ENCODE measurements around the gene ARHGDIA. TPM values are rescaled to one million over a fixed set of nuclear protein-coding genes. Genes with fewer than 3 reads are reported as not detected.
A peak's percentile ranks its signal among the peaks of the same experiment; 100 is the strongest.

Gene ARHGDIA
- total RNA-seq, 2 donors from 2014 or later, result 384 to 814 TPM

- no peaks in the 10 kb centered on the region for H3K27me3 Mint-ChIP-seq
- peak overlapping the region; percentile 67 for H3K4me3 Mint-ChIP-seq
- no peak for ATAC-seq (replicated peaks)
- H3K4me1 Mint-ChIP-seq, result no peaks in the 10 kb centered on the region
- no peaks in the 10 kb centered on the region for H3K9me3 Mint-ChIP-seq
- H3K36me3 Mint-ChIP-seq (ENCODE audit: low read depth), result peaks cover 33% of the 10 kb centered on the region
- no peak overlapping the region for H3K27ac Mint-ChIP-seq
Measured at GRCh38 chr17:81909966-81910839, 39.1 kb upstream of the ARHGDIA start.

GRCh38 chr17:81909231-81909630 is 38.1 kb upstream of the ARHGDIA start:
- no peak for ATAC-seq (replicated peaks)
- no peaks in the 10 kb centered on the region for H3K27me3 Mint-ChIP-seq
- peaks cover 25% of the 10 kb centered on the region for H3K36me3 Mint-ChIP-seq (ENCODE audit: low read depth)
- H3K9me3 Mint-ChIP-seq, result no peaks in the 10 kb centered on the region
- no peak overlapping the region for H3K27ac Mint-ChIP-seq
- H3K4me1 Mint-ChIP-seq, result no peaks in the 10 kb centered on the region
- peak overlapping the region; percentile 67 for H3K4me3 Mint-ChIP-seq

GRCh38 chr17:81908793-81909192 is 37.7 kb upstream of the ARHGDIA start:
- no peaks in the 10 kb centered on the region for H3K27me3 Mint-ChIP-seq
- H3K36me3 Mint-ChIP-seq (ENCODE audit: low read depth), result peaks cover 22% of the 10 kb centered on the region
- H3K9me3 Mint-ChIP-seq, result no peaks in the 10 kb centered on the region
- no peaks in the 10 kb centered on the region for H3K4me1 Mint-ChIP-seq
- H3K27ac Mint-ChIP-seq, result no peak overlapping the region
- H3K4me3 Mint-ChIP-seq, result no peak overlapping the region
- no peak for ATAC-seq (replicated peaks)

- no peaks in the 10 kb centered on the region for H3K4me1 Mint-ChIP-seq
- no peak for ATAC-seq (replicated peaks)
- no peak overlapping the region for H3K27ac Mint-ChIP-seq
- H3K9me3 Mint-ChIP-seq, result no peaks in the 10 kb centered on the region
- no peaks in the 10 kb centered on the region for H3K27me3 Mint-ChIP-seq
- H3K4me3 Mint-ChIP-seq, result no peak overlapping the region
- H3K36me3 Mint-ChIP-seq (ENCODE audit: low read depth), result peaks cover 11% of the 10 kb centered on the region
Measured at GRCh38 chr17:81907219-81908145, 36.3 kb upstream of the ARHGDIA start.

- Mint-ChIP-seq H3K36me3 (ENCODE audit: low read depth) (peaks cover 3% of the 10 kb centered on the region), H3K4me1 (no peaks in the 10 kb centered on the region), H3K27me3 (no peaks in the 10 kb centered on the region), H3K4me3 (no peak overlapping the region), H3K9me3 (no peaks in the 10 kb centered on the region), H3K27ac (no peak overlapping the region)
- no peak for ATAC-seq (replicated peaks)
Measured at GRCh38 chr17:81906476-81907218, 35.5 kb upstream of the ARHGDIA start.

- H3K4me3 Mint-ChIP-seq, result no peak overlapping the region
- no peak overlapping the region for H3K27ac Mint-ChIP-seq
- peaks cover 4% of the 10 kb centered on the region for H3K27me3 Mint-ChIP-seq
- peaks cover 4% of the 10 kb centered on the region for H3K4me1 Mint-ChIP-seq
- H3K36me3 Mint-ChIP-seq (ENCODE audit: low read depth), result peaks cover 3% of the 10 kb centered on the region
- H3K9me3 Mint-ChIP-seq, result no peaks in the 10 kb centered on the region
- ATAC-seq (replicated peaks), result no peak
Measured at GRCh38 chr17:81905993-81906392, 34.9 kb upstream of the ARHGDIA start.

- no peak overlapping the region for H3K4me3 Mint-ChIP-seq
- peaks cover 7% of the 10 kb centered on the region for H3K27me3 Mint-ChIP-seq
- no peak for ATAC-seq (replicated peaks)
- no peaks in the 10 kb centered on the region for H3K9me3 Mint-ChIP-seq
- peaks cover 9% of the 10 kb centered on the region for H3K36me3 Mint-ChIP-seq (ENCODE audit: low read depth)
- no peak overlapping the region for H3K27ac Mint-ChIP-seq
- peaks cover 8% of the 10 kb centered on the region for H3K4me1 Mint-ChIP-seq
Measured at GRCh38 chr17:81905424-81905875, 34.3 kb upstream of the ARHGDIA start.

- H3K36me3 Mint-ChIP-seq (ENCODE audit: low read depth), result peaks cover 15% of the 10 kb centered on the region
- no peak overlapping the region for H3K4me3 Mint-ChIP-seq
- H3K27me3 Mint-ChIP-seq, result peaks cover 7% of the 10 kb centered on the region
- H3K27ac Mint-ChIP-seq, result no peak overlapping the region
- H3K4me1 Mint-ChIP-seq, result peaks cover 8% of the 10 kb centered on the region
- H3K9me3 Mint-ChIP-seq, result no peaks in the 10 kb centered on the region
- ATAC-seq (replicated peaks), result no peak
Measured at GRCh38 chr17:81904600-81905423, 33.7 kb upstream of the ARHGDIA start.

- Mint-ChIP-seq H3K36me3 (ENCODE audit: low read depth) (peaks cover 23% of the 10 kb centered on the region), H3K27me3 (peaks cover 7% of the 10 kb centered on the region), H3K27ac (no peak overlapping the region), H3K4me3 (no peak overlapping the region), H3K4me1 (peaks cover 8% of the 10 kb centered on the region), H3K9me3 (no peaks in the 10 kb centered on the region)
- ATAC-seq (replicated peaks), result no peak
Measured at GRCh38 chr17:81903896-81904599, 32.9 kb upstream of the ARHGDIA start.

GRCh38 chr17:81903415-81903831 is 32.3 kb upstream of the ARHGDIA start:
- Mint-ChIP-seq H3K36me3 (ENCODE audit: low read depth) (peaks cover 29% of the 10 kb centered on the region), H3K4me3 (no peak overlapping the region), H3K27me3 (peaks cover 7% of the 10 kb centered on the region)

GRCh38 chr17:81902653-81903414 is 31.7 kb upstream of the ARHGDIA start:
- H3K4me3 Mint-ChIP-seq, result no peak overlapping the region
- no peak overlapping the region for H3K27ac Mint-ChIP-seq
- H3K27me3 Mint-ChIP-seq, result peaks cover 7% of the 10 kb centered on the region
- H3K36me3 Mint-ChIP-seq (ENCODE audit: low read depth), result peaks cover 35% of the 10 kb centered on the region
- ATAC-seq (replicated peaks), result peak; percentile 27
- peaks cover 8% of the 10 kb centered on the region for H3K4me1 Mint-ChIP-seq
- no peaks in the 10 kb centered on the region for H3K9me3 Mint-ChIP-seq

More at GRCh38 chr17:81903415-81903831, 32.3 kb upstream of the ARHGDIA start:
- no peak for ATAC-seq (replicated peaks)
- H3K27ac Mint-ChIP-seq, result no peak overlapping the region
- peaks cover 8% of the 10 kb centered on the region for H3K4me1 Mint-ChIP-seq
- H3K9me3 Mint-ChIP-seq, result no peaks in the 10 kb centered on the region

GRCh38 chr17:81902023-81902652 is 31.0 kb upstream of the ARHGDIA start, which contains the start of gene NPB:
NPB (plus strand) TSS chr17:81902238; CDS start chr17:81902278, 40 bp downstream.
- H3K9me3 Mint-ChIP-seq, result no peaks in the 10 kb centered on the region
- peaks cover 7% of the 10 kb centered on the region for H3K27me3 Mint-ChIP-seq
- H3K36me3 Mint-ChIP-seq (ENCODE audit: low read depth), result peaks cover 42% of the 10 kb centered on the region
- no peak within 1 kb of the TSS for H3K27ac Mint-ChIP-seq
- H3K4me3 Mint-ChIP-seq, result peak within 1 kb of the TSS; percentile 43
- peak; percentile 49 for ATAC-seq (replicated peaks)
- H3K4me1 Mint-ChIP-seq, result peaks cover 8% of the 10 kb centered on the region

All from activated T-helper 17 cell treated with anti-CD3 and anti-CD28 coated beads, Interleukin-2, amount 50 U/mL, for 72 hours (primary cell).